Neural cell (in vitro differentiated cells): ENCODE data around the gene SMC2.

ENCODE experiments used
- EZH2 ChIP-seq: fragments of 200-600, 300-800 bp; shearing (Covaris generic), sonication (generic); IDR thresholded peaks from 2 replicates; pipeline ENCODE4 v1.6.1; 2014; ENCODE audit warnings: antibody characterized with exemption, low read length, borderline replicate concordance, mild to moderate bottlenecking; ENCODE audit not compliant: insufficient read depth, poor library complexity, severe bottlenecking
- TF ChIP-seq, protein P1 (sequence below): IDR thresholded peaks from 2 replicates; pipeline ENCODE4 v1.6.1; 2012; ENCODE audit warnings: borderline replicate concordance

DNA sequence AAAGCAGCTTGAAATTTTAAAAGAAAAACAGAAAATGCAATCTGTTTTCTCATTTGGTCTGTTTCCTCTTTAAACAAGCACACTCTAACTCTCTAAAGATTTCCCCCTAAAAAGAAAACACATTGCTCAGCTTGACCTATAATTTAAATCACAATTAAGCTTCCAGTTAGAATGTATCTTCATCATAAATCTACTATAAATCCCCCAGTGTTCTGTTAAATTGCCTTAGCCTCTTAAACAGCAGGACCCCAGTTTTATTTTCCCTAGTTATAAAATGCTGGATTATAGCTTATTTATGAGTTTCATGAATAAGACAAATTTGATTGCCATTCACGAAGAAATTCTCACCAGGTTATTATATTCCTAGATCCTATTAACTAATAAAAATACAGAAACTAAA is 8.6 kb upstream of the SMC2 start:
- TF ChIP-seq EZH2, result no peak
- TF ChIP-seq, protein P1, sequence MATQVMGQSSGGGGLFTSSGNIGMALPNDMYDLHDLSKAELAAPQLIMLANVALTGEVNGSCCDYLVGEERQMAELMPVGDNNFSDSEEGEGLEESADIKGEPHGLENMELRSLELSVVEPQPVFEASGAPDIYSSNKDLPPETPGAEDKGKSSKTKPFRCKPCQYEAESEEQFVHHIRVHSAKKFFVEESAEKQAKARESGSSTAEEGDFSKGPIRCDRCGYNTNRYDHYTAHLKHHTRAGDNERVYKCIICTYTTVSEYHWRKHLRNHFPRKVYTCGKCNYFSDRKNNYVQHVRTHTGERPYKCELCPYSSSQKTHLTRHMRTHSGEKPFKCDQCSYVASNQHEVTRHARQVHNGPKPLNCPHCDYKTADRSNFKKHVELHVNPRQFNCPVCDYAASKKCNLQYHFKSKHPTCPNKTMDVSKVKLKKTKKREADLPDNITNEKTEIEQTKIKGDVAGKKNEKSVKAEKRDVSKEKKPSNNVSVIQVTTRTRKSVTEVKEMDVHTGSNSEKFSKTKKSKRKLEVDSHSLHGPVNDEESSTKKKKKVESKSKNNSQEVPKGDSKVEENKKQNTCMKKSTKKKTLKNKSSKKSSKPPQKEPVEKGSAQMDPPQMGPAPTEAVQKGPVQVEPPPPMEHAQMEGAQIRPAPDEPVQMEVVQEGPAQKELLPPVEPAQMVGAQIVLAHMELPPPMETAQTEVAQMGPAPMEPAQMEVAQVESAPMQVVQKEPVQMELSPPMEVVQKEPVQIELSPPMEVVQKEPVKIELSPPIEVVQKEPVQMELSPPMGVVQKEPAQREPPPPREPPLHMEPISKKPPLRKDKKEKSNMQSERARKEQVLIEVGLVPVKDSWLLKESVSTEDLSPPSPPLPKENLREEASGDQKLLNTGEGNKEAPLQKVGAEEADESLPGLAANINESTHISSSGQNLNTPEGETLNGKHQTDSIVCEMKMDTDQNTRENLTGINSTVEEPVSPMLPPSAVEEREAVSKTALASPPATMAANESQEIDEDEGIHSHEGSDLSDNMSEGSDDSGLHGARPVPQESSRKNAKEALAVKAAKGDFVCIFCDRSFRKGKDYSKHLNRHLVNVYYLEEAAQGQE, result no peak
